Activated CD4-positive, alpha-beta T cell treated with anti-CD3 and anti-CD28 coated beads, Interleukin-2, amount 50 U/mL, for 48 hours (primary cell): ENCODE results near the gene DNAH10.
"Not testable (repeated sequence)": the region's sequence is repeated elsewhere in the genome, so short reads cannot be mapped to it uniquely, and the experiment has no call there.

Source experiments
- DNase-seq, 2 experiments: peaks; one replicate each; pipeline ENCODE4 v3.0.0-alpha.2; 2020

Gene DNAH10

GRCh38 chr12:123939716-123940626 lies 177.9 kb downstream of the DNAH10 start:
- no peak for DNase-seq

- DNase-seq = no peak
These were observed 178.5 kb downstream of the DNAH10 start for GRCh38 chr12:123940627-123940966.

GRCh38 chr12:123941000-123941399 lies 178.9 kb downstream of the DNAH10 start:
- DNase-seq = no peak

- no peak for DNase-seq
These were observed 179.6 kb downstream of the DNAH10 start for GRCh38 chr12:123941624-123942237.

- DNase-seq = no peak
These were observed 180.1 kb downstream of the DNAH10 start for GRCh38 chr12:123942238-123942653.

- no peak for DNase-seq
These were observed 181.0 kb downstream of the DNAH10 start for GRCh38 chr12:123942911-123943648.

GRCh38 chr12:123943816-123944215 lies 181.7 kb downstream of the DNAH10 start:
- DNase-seq = no peak

- no peak for DNase-seq
These were observed 182.6 kb downstream of the DNAH10 start for GRCh38 chr12:123944696-123945095.

GRCh38 chr12:123945287-123946151 lies 183.4 kb downstream of the DNAH10 start:
- DNase-seq = no peak

GRCh38 chr12:123946152-123946515 lies 184.0 kb downstream of the DNAH10 start:
- no peak for DNase-seq

GRCh38 chr12:123946516-123947505 lies 184.7 kb downstream of the DNAH10 start:
- not testable (repeated sequence) for DNase-seq

GRCh38 chr12:123947531-123947930 lies 185.4 kb downstream of the DNAH10 start:
- DNase-seq = not testable (repeated sequence)

GRCh38 chr12:123948401-123948795 lies 186.3 kb downstream of the DNAH10 start:
- DNase-seq = no peak

- DNase-seq = no peak
These were observed 187.0 kb downstream of the DNAH10 start for GRCh38 chr12:123948796-123949769.

GRCh38 chr12:123949770-123950165 lies 187.7 kb downstream of the DNAH10 start:
- no peak for DNase-seq

GRCh38 chr12:123950476-123951349 lies 188.6 kb downstream of the DNAH10 start:
- no peak for DNase-seq

GRCh38 chr12:123951467-123951866 lies 189.4 kb downstream of the DNAH10 start:
- no peak for DNase-seq

GRCh38 chr12:123952037-123952436 lies 189.9 kb downstream of the DNAH10 start:
- no peak for DNase-seq
